HepG2 (cell line): ENCODE results near the gene YLPM1. TPM values are rescaled to one million over a fixed set of nuclear protein-coding genes. Genes with fewer than 3 reads are reported as not detected.

Experiments
- ATAC-seq: fragments of 200-7000 bp; cut with Tn5 transposase; 3 replicates; pipeline ENCODE4 v1.9.1; 2020; ENCODE audit warnings: mild to moderate bottlenecking, moderate library complexity
- BruUV-seq: library from RNA; stranded (reverse); fragments of 400-500 nt; replicated peaks from 2 replicates; lab custom pipeline; 2021; lab: Mats Ljungman, UMichigan
- CTCF ChIA-PET: fragments of 300-600 bp; formaldehyde crosslinking; extraction: SDS; loops from one replicate; lab custom pipeline; 2021; ENCODE audit warnings: low total read pairs, inconsistent platforms, low intra/inter-chr PET ratio; lab: Yijun Ruan, JAX
- POLR2A ChIA-PET: fragments of 350-600 bp; sonication (Branson Sonifier 250); formaldehyde crosslinking; loops from one replicate; lab custom pipeline; 2020; ENCODE audit warnings: antibody characterized with exemption, inconsistent platforms; lab: Yijun Ruan, JAX
- DNase-seq: peaks from one replicate; pipeline ENCODE4 v3.0.0-alpha.2; 2015; ENCODE audit warnings: low spot score
- FAIRE-seq: peaks from 3 replicates; lab custom pipeline; 2011; peaks lifted over from hg19 to GRCh38; lab: Jason Lieb, UNC
- H2AFZ ChIP-seq: one replicate; pipeline ENCODE4 v1.6.1; 2011; ENCODE audit warnings: low read length, inconsistent platforms
- H3K27ac ChIP-seq: fragments of 300-600 bp; 3 replicates; pipeline ENCODE4 v1.8.0; 2011; ENCODE audit warnings: mixed run types, mild to moderate bottlenecking, mixed read lengths, low read length, inconsistent platforms; ENCODE audit not compliant: insufficient read depth; ENCODE audit errors: extremely low read length
- H3K27me3 ChIP-seq, 2 experiments: fragments of 200-600 bp in 1 of 2; 2 replicates in 1 of 2; 3 replicates in 1 of 2; pipeline versions ENCODE4 v1.6.0 to v1.8.0; 2011; ENCODE audit warnings: low read length in 2 of 2, mild to moderate bottlenecking in 2 of 2, moderate library complexity in 2 of 2, inconsistent platforms in 1 of 2; ENCODE audit not compliant: insufficient read depth in 2 of 2, control insufficient read depth in 1 of 2
- H3K36me3 ChIP-seq, 2 experiments: fragments of 200-600 bp in 1 of 2; replicated peaks in 1 of 2; 2 replicates in 1 of 2; 3 replicates in 1 of 2; pipeline versions ENCODE4 v1.5.1 to v1.8.0; 2011; ENCODE audit warnings: low read length in 2 of 2, inconsistent platforms in 1 of 2; ENCODE audit not compliant: insufficient read depth in 2 of 2, control insufficient read depth in 1 of 2
- H3K4me1 ChIP-seq: 2 replicates; pipeline ENCODE4 v1.5.1; 2012; ENCODE audit warnings: low read length, inconsistent platforms; ENCODE audit not compliant: insufficient read depth
- H3K4me2 ChIP-seq: 2 replicates; pipeline ENCODE4 v1.6.0; 2011; ENCODE audit warnings: low read depth, low read length, inconsistent platforms
- H3K4me3 ChIP-seq, 3 experiments: fragments of 200-600 bp in 1 of 3; sonication (generic), shearing (Covaris generic) in 1 of 3; replicated peaks in 1 of 3; 2 replicates each; pipeline ENCODE4 v1.5.1; 2011 to 2016; ENCODE audit warnings: low read length in 3 of 3, inconsistent platforms in 2 of 3, low read depth in 2 of 3, mild to moderate bottlenecking in 2 of 3, control low read depth in 1 of 3, mixed read lengths in 1 of 3; ENCODE audit not compliant: insufficient read depth in 1 of 3
- H3K79me2 ChIP-seq: one replicate; pipeline ENCODE4 v1.6.1; 2011; ENCODE audit warnings: low read length, inconsistent platforms; ENCODE audit not compliant: insufficient read depth
- H3K9ac ChIP-seq: 2 replicates; pipeline ENCODE4 v1.6.0; 2011; ENCODE audit warnings: mild to moderate bottlenecking, low read depth, low read length, inconsistent platforms; ENCODE audit not compliant: insufficient read depth
- H3K9me3 ChIP-seq: 2 replicates; pipeline ENCODE4 v1.5.1; 2012; ENCODE audit warnings: mild to moderate bottlenecking, low read length
- H4K20me1 ChIP-seq: 2 replicates; pipeline ENCODE4 v1.6.0; 2011; ENCODE audit warnings: inconsistent platforms, mild to moderate bottlenecking, low read length, moderate library complexity; ENCODE audit not compliant: insufficient read depth
- FOXA1 ChIP-seq, 2 experiments: fragments of 450-650 bp in 1 of 2; sonication (generic) in 1 of 2; formaldehyde crosslinking in 1 of 2; IDR thresholded peaks; 2 replicates each; pipeline versions ENCODE4 v1.4.0 to v1.6.1; 2016 to 2020; ENCODE audit warnings: missing genetic modification reagents in 1 of 2
- NR2F6 ChIP-seq, 2 experiments: IDR thresholded peaks; 2 replicates each; pipeline ENCODE4 v1.6.1; 2016; ENCODE audit warnings: antibody characterized with exemption in 1 of 2, mild to moderate bottlenecking in 1 of 2
- SALL1 ChIP-seq: sonication (generic); formaldehyde crosslinking; IDR thresholded peaks from 2 replicates; pipeline ENCODE4 v1.8.0; 2022; ENCODE audit warnings: mild to moderate bottlenecking, missing genetic modification reagents
- XRCC5 ChIP-seq: fragments of 200-400 bp; formaldehyde crosslinking; optimal IDR thresholded peaks from 2 replicates; pipeline ENCODE3; 2017; ENCODE audit warnings: mild to moderate bottlenecking, low read length
- ZNF121 ChIP-seq: sonication (generic); formaldehyde crosslinking; IDR thresholded peaks from 2 replicates; pipeline ENCODE4 v1.5.0; 2020; ENCODE audit warnings: mild to moderate bottlenecking, missing genetic modification reagents
- ZNF207 ChIP-seq: fragments of 450-650 bp; IDR thresholded peaks from 2 replicates; pipeline ENCODE4 v1.6.1; 2016; ENCODE audit warnings: antibody characterized with exemption, borderline replicate concordance
- WGBS: methylation state at CpG from one replicate; pipeline ENCODE4 v1.1.6; 2017; ENCODE audit warnings: low lambda C conversion rate; 5-methylcytosine and 5-hydroxymethylcytosine counted together
- in situ Hi-C: cut with HindIII; loops from 2 replicates; pipeline ENCODE4 v1.10.0; 2017; ENCODE audit warnings: low pct_unique_long_range_greater_than_20kb; ENCODE audit not compliant: extremely low pct_ligation_motif_present
- intact Hi-C: fragments of 100-400 bp; cut with micrococcal nuclease; formaldehyde crosslinking; loops from one replicate; pipeline ENCODE4 v1.10.0; 2022; ENCODE audit not compliant: unreplicated experiment
- polyA plus RNA-seq, 8 experiments: library from polyadenylated mRNA; depleted of rRNA in 3 of 8; stranded (reverse) in 7 of 8; unstranded in 1 of 8; fragments of >200 nt; fragmentation: Illumina TruSeq in 4 of 8; extraction: Trizol in 4 of 8; gene quantifications; 2 replicates each; pipeline versions ENCODE4 v1.2.1 to v1.2.3, GENCODE V29; 2011 to 2016; ENCODE audit warnings: low read depth in 4 of 8, missing spikeins in 1 of 8, mixed read lengths in 1 of 8; ENCODE audit not compliant: insufficient read depth in 1 of 8
- total RNA-seq, 5 experiments: library from RNA; depleted of rRNA; stranded (reverse); fragments of >200 nt; fragmentation: Illumina TruSeq; extraction: Trizol; gene quantifications; 2 replicates each; pipeline ENCODE4 v1.2.3, GENCODE V29; 2016; ENCODE audit warnings: low read depth in 1 of 5

Gene YLPM1
- total and polyA plus RNA-seq, 2 of the 13 experiments (the other 11 are each of a cell fraction or from before 2014, with no cell fraction given), result 6.7 to 21.9 TPM

GRCh38 chr14:74737753-74738325 lies 25.3 kb upstream of the YLPM1 start (continued):
- no peak for TF ChIP-seq ZNF207

GRCh38 chr14:74739293-74740030 lies 23.7 kb upstream of the YLPM1 start:
- Histone ChIP-seq H4K20me1 (no peaks in the 10 kb centered on the region), H3K79me2 (no peaks in the 10 kb centered on the region), H3K4me2 (no peak overlapping the region), H3K4me3 (no peak overlapping the region), H3K4me1 (no peaks in the 10 kb centered on the region), H3K9ac (no peak overlapping the region), H3K27me3 (no peaks in the 10 kb centered on the region), H3K9me3 (no peaks in the 10 kb centered on the region), H2AFZ (no peak overlapping the region), H3K36me3 (peaks cover 1 to 9% of the 10 kb centered on the region in 2 experiments; a peak in 4 of 5 replicates), H3K27ac (no peak overlapping the region)
- intact Hi-C loops (no loop called here), in situ Hi-C loops (no loop called here)
- no peak for DNase-seq
- ChIA-PET CTCF (no interaction called here), POLR2A (no interaction called here)
- FAIRE-seq, result no peak
- no peak for ATAC-seq
- TSS peak; percentile 29 for BruUV-seq
- no peak for TF ChIP-seq SALL1
- no peak for TF ChIP-seq FOXA1 (IDR thresholded peaks at IDR 0.05)
- TF ChIP-seq FOXA1 (CRISPR knock-in tag; IDR thresholded peaks at IDR 0.05), result no peak
- TF ChIP-seq ZNF121 (CRISPR knock-in tag), result peak; percentile 66
- TF ChIP-seq XRCC5, result no peak
- no peak for TF ChIP-seq NR2F6 (IDR thresholded peaks at IDR 0.05)
- no peak for TF ChIP-seq NR2F6 (CRISPR knock-in tag; IDR thresholded peaks at IDR 0.05)
- WGBS, result 82% methylated on average over 8 of the region's 8 CpGs
